Transverse colon (tissue), 3 donors: Measurements from ENCODE around the gene CHIA.

Source experiments
- POLR2A ChIP-seq: fragments of 450-650 bp; IDR thresholded peaks from one replicate; pipeline ENCODE4 v1.6.1; 2016; ENCODE audit warnings: antibody characterized with exemption, mild to moderate bottlenecking, moderate library complexity
- TF ChIP-seq, protein P1 (sequence below), 5 experiments: fragments of 200-600 bp in 3 of 5; fragments of 450-650 bp in 2 of 5; sonication (generic) in 3 of 5; IDR thresholded peaks; 1 replicate in 2 of 5; 2 replicates in 3 of 5; pipeline ENCODE4 v1.5.1; 2016 to 2017; ENCODE audit warnings: antibody characterized with exemption in 5 of 5, inconsistent platforms in 3 of 5, mild to moderate bottlenecking in 2 of 5, moderate library complexity in 1 of 5

GRCh38 chr1:111332190-111332589 lies 41.5 kb downstream of the CHIA start:
- TF ChIP-seq, protein P1, sequence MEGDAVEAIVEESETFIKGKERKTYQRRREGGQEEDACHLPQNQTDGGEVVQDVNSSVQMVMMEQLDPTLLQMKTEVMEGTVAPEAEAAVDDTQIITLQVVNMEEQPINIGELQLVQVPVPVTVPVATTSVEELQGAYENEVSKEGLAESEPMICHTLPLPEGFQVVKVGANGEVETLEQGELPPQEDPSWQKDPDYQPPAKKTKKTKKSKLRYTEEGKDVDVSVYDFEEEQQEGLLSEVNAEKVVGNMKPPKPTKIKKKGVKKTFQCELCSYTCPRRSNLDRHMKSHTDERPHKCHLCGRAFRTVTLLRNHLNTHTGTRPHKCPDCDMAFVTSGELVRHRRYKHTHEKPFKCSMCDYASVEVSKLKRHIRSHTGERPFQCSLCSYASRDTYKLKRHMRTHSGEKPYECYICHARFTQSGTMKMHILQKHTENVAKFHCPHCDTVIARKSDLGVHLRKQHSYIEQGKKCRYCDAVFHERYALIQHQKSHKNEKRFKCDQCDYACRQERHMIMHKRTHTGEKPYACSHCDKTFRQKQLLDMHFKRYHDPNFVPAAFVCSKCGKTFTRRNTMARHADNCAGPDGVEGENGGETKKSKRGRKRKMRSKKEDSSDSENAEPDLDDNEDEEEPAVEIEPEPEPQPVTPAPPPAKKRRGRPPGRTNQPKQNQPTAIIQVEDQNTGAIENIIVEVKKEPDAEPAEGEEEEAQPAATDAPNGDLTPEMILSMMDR (IDR thresholded peaks at IDR 0.05), result no peak
- no peak for TF ChIP-seq POLR2A
